Activated CD4-positive, alpha-beta T cell treated with anti-CD3 and anti-CD28 coated beads, Interleukin-2, Interleukin-4, amounts not matched to agents 100 ng/mL and 50 ng/mL, durations not matched to agents 16 hours and 8 hours (primary cell): ENCODE measurements around the gene LRRC10B.

ENCODE experiments used
- DNase-seq: peaks from one replicate; pipeline ENCODE4 v3.0.0-alpha.2; 2020; ENCODE audit warnings: low spot score

The LRRC10B gene

DNA sequence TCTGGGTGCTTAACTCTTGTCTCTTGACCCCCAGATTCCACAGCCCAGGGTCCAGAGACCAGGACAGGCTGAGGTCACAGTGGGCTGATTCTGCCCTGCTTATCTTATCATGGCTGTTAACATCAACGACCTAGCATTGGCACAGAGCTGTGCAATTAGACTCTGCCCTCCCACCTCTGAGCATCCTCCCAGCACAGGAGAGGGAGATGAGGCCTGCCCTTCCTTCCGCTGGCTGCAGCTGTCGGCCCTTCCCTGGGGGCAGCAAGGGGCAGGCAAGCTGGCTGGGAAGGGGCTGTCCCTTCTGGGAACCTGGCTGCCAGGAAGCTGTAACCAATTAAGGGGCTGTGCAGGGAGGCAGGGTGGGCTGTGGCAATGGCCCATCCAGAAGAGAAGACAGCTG, 22.5 kb downstream of the LRRC10B start:
- DNase-seq: no peak

DNA sequence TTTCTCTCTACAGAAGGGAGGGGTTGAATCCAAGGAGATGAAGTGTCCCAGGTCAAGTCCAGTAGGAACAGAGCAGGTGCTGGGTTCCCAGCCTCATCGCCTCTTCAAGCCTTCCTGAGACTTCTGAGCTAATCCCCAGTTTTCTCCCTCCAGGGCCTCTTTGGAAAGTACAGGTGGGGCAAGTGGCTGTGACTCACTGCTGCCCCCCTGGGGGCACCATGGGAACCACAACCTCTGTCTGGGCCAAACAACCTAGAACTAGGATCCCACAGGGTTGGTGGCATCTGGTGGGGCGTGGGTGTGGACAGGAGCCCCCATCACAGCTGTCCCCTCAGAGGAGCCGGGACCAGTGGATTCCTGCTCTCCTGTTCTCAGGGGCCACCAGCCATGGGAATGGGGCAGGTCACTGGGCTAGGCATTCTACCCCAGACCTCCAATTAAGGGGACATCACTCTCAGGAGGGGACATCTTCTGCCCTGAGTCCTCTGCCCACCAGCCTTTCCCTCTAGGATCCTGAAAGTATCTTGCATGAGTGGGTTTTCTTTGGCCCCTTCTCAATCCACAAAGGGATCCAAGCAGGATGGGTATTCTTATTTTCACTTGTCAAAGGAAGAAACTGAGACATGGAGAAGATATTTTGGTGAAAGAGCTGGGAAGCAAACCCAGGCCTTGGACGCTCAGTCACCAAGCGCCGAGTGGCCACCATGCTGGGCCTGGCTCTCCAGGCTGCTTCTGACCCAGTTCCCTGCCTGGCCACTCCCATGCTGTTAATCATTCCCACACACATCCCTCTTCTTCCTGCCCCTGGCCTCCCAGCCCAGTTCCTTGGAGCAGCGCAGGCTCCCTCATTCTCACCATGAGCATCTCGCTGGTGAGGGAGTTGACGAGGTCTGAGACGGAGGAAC, 23.8 kb downstream of the LRRC10B start:
- peak; percentile 46 for DNase-seq

DNA sequence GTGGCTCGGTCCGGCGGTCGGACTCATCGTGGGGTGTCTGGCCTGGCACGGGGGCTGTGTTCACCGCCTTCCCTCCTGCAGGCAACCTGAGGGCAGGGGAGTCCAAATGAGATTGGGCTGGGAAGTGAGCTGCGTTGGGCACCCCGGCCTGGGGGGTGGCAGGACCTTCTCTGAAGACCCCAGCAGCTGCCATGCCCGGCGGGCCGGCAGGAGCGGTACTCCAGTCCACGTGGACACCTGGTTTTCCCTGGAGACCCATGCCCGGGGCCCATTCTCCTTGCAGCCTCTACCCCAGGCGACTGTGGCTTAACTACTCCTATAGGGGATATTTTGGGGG, 24.5 kb downstream of the LRRC10B start:
- DNase-seq: no peak

DNA sequence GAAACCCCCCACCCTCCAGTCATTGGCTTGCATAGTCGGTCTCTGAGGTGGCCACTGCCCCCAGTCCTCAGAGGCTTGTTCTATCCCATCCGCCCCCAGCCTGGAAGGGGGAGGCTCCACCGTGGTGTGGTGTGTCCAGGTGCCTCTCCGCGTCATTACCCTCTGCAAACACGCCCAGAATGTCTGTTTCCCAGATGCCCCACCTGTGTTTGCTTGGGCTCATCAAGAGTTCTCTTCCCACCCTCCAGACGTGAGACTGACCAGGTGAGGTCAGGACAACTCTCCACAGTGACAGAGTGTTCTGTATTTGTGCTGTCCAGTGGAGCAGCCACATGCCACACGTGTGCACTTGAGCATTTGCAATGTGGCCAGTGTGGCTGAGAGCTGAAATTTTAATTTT, 24.9 kb downstream of the LRRC10B start:
- no peak for DNase-seq

DNA sequence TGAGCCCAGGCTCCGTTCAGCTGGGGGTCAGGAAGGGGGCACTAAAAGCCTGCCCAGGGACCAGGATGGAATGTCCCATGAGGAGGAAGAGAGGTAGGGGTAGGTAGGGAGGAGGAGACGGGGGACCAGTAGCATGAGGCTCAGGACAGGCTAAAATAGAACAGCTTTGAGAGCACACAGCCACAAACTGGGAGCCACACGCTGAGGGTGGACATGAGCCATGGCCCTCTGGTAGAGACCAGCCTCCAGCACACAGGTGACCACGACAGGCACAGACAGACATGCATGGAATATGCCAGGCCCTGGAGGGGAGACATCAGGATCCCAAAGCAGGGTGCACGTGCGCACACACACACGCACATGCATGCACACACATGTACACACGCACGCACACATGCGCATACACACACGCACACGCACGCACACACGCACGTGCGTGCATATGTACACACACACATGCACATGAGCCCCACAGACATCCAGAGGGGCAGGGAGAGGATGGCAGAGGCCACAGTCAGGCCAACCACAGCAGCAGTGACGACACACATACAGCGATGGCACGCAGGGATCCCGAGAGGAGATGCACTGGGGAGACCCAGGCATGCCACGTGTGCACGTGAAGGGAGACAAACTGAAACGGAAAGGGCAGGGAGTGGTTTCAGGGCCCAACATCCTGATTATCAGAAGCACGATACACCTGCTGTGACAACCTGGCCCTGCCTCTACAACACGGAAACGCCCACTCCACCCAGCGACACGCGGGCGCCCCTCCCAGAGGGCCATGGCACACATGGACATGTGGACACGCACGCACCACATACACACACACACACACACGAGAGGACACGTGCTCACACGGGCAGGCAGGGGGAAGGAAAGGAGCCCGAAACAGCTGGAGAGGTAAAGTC, 25.7 kb downstream of the LRRC10B start:
- DNase-seq: no peak

DNA sequence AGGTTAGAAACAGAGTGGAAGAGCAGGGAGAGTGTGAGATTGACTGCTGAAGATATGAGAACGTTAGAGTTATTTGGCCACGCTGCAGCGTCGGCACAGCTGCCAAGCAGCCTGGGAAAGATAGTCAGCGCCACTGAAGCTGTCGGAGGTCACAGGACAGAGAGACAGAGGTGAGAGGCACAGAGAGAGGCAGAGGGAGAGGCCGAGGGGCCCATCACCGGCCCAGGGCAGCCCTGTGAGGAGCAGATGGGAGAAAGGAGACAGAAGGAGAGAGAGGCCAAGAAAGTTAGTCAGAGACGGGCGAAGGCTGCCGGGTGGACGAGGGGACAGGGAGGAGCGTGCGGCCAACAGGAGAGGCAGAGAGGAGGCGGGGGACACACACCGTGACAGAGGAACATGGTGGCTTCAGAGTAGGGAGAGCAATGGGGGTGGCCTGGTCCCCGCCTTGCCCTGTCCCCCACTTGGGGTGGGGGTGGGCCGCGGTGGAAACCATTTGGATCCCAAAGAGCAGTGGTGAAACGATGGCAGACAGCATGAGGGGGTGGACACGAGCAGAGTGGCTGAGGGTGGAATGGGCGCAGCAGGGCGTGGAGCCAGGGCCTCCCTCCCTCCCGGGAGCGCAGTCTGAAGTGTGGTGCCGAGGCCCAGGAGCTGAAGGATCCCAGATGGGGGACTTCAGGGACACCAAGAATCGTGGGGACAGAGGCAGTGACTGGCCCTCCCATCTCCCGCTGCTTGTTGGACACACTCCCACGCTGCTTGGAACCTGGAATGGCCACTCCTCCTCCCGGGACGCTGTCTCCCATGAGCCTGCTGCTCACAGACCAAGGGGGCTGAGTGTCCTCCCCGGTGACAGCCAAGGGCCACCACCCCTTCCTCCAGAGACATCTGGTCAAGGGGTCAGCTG, 26.6 kb downstream of the LRRC10B start:
- no peak for DNase-seq

DNA sequence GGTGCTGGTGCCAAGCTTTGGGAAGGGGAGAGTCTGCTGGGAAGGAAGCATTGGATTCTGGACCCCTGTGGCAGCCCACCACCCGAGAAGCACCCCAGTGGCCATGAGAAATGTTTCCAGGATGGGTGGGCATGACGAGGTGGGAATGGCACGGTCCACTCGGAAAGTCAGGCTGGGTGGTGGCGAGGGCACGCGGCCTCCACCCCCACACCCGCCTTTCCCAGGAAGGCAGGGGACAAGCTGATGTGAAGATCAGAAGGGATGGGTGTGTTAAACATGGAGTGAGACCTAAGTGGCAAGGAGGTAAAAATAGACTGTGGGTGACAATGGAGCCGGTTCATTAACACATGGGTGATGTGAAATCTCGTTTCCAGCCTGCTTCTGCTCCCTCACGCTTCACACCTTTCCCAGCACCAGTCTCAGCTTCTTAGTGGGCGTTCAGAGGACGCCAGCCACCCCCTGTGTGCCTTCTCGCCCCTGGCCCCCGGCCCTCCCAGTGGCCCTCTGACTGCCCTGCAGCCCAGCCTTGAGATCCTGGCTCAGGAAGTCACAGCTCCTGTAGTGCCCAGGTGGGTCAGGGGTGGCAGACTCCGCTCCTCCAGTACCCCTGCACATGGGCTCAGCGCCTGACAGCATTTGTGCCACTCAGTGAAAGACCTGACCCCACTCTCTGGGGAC, 27.6 kb downstream of the LRRC10B start:
- DNase-seq: no peak

DNA sequence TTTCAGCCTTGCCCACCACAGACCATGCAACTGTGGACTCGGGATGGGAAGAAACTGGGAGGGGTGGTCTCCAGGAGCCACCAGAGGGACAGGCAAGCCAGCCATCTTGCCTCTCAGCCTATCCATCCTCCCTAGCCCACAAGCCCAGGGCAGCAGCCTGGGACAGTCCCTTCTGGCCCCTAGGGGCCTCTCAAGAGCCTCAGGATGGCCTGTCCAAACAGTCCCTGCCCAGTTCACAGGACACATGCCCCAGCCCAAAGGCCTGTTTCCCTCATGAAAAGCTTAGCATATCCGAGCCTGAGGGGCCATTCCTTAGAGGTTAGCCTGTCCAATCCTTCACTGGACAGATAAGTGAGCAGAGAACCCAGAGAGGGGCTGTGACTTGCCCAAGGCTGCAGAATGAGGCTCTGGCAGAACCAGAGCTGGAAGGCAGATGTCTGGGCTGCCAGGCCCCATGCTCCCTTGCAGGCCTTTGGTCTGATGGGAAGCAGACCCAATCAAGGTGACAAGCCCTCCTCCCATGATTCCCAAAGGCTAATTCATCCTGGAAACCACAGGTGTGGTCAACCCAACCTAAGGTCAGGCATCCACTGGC, 28.2 kb downstream of the LRRC10B start:
- DNase-seq: no peak

DNA sequence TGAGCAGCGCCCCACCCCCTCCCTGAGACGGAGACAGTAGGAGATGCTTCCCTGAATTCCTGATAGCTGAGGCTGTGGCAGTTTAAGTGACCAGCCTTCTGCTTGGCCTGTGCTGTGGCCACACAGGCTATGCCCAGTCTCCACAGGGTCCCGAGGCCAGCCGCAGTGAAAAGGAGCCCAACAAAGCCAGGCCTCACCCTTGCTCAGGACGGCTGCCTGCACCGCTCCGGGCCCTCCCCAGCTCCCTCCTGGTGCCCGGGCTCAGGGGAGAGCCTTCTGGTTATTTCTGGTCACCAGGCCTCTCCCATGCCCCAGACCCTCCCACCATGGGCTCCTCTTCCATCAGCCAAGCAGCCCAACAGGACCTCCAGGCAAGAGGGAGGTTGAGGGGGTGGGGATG, 28.8 kb downstream of the LRRC10B start:
- no peak for DNase-seq

DNA sequence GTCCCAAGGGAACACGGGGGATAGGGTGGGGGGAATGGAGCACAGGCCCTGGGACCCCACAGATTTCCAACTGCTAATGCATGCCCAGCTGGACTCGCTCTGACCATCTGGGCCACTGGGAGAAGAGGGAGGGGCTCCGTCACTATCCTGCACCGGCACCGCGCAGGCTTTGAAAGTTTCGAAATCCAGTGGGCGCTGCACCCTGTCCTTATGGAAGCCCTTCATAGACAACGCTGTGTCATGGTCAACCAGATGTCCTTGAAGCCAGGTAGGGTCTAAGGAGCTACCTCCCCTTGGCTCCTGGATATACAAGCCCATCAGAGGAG, 30.1 kb downstream of the LRRC10B start:
- DNase-seq: no peak

DNA sequence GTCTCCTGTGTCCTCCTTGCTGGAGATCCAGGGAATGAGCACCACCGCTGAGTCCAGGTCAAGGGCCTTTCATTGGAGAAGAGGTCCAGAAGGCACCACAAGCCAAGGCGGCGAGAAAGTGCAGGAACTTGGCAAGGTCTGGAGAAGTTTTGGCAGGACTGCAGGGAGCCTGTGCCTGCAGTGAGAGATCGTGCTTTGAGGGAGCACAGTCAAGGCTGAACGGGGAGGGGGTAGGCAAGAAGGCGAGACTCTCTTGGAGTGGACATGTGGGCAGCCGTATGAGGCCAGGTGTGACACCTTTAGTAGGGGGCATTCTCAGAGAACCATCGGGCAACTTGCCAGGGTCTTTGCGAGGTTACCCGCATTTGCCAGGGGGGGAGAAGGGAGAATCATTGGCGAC, 30.5 kb downstream of the LRRC10B start:
- no peak for DNase-seq

DNA sequence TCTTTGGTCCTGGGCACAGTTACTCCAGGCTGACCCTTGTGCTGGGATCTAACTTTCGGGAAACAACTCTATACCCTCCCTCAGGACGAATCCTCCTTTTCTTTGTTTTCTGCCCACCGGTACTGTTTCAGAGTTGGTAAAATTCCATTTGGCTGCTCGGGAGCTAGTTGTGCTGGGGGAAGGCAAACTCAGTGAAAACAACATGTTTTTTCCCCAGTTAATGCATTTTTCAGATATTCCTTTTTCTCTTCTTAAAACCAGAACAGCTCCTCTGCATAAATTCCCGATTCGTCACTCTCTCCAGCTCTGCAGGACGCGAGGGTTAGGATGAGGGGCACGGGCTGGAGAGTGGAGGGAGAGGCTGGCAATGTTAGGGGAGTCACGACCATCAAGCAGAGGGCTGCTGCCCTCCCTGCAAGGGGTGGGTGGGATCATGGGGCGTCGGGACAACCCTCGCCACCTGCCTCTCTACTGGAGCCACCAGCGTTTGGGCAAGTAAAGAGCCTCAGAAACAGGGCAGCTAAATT, 31.3 kb downstream of the LRRC10B start:
- DNase-seq: no peak

DNA sequence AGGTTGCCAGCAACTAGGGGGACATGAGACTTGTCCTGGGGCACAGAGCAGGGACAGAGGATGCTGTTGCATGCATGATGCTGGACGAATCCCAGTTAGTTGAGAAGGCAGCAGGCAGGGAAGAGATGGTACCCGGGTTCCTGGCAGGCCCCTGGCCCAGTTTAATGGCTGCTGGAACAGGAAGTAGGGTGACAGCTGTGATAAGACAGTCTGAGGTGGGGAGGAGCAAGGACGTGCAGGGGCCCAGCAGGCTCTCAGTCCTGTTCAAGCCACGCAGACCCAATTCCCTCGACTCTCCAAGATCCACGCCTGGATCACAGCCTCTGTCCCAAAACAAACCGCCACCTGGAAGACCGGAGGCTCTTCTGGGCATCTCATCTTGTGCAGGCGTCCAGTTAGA, 32.0 kb downstream of the LRRC10B start:
- no peak for DNase-seq

DNA sequence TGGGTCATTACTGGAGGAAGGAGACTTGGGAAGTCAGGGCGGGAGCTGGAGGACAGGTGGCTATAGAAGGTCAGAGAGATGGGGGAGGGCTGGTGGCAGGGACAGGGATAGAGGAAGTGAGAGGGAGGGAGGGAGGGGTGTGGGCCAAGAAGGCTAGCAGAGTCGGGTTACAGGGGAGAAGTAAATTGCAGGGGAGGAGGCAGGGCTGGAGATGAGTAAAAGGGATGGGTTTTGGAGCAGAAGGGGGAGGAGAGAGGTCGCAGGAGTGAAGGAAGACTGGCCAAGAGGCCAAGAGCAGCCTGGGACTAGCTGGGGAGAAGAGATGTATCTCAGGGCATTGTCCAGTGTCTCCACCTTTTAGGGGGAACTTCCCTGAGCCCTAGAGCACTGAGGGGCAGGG, 33.0 kb downstream of the LRRC10B start:
- no peak for DNase-seq

DNA sequence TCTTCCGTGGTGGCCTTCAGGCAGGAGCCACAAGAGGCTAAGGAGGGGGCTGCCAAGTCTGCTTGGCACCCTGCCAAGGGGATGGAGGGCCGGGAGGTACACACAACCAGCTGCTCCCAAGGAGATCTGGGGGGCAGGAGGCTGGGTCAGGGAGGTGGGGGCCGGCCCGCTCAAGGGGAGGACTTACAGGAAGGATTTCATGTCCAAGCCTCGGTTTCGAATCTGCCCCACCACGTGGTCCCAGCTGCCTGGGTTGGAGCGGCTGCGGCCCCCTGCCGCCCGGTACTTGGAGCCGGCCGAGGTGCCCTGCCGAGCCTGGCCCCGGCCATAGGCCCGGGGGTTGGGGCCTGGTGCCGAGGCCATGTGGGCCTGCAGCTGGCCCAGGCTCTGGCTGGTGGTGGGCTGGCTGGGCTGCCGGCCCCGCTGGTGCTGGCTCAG, 33.5 kb downstream of the LRRC10B start:
- no peak for DNase-seq

DNA sequence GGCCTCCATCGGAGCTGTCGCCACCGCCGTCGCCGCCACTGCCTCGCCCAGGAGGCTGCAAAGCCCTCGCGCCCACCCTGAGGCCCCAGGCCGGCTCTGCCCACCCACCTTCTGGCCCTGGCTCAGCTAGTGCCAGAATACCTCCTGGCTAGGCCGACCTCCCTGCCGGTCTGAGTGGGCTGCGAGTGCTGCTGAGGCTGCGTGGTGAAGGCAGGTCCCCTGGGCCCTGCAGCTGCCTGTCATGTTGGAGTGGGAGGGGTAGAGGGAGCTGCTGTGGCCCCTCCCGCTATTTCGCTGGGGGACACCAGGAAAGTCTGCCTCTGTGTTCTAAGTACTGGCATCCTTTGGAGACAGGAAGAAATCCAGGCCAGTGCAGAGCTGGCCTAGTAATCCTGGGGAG, 34.2 kb downstream of the LRRC10B start:
- DNase-seq: no peak

DNA sequence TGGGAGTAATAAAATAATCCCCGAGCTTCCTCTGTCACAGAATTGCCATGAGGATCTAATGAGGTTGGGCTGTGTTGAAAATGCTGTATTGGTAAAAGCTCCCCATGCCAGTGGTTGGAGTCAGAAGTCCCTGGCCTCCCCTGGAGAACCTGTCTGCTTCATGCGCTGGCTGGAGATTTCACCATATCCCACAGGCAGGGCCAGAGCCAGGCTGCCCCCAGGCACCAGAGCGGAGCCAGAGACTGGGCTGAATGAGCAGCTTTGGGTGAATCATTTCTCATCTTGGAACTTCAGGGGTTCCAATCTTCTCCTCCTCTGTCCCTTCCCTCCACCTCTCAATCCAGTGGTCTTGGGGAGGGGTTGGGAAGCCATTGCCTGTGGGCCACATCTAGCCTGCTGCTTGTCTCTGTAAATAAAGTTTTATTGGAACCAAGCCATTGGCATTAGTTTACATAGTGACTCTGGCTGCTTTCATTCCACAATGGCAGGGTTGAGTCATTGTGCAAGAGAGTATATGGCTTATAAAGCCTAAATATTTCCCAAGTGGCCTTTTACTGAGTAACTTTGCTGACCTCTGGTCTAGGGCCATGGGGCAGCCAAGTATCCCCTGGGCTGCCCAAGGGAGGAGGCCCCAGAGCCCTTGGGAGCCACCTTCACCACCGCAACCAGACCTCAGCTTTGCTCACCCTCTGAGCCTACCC, 35.2 kb downstream of the LRRC10B start:
- no peak for DNase-seq

DNA sequence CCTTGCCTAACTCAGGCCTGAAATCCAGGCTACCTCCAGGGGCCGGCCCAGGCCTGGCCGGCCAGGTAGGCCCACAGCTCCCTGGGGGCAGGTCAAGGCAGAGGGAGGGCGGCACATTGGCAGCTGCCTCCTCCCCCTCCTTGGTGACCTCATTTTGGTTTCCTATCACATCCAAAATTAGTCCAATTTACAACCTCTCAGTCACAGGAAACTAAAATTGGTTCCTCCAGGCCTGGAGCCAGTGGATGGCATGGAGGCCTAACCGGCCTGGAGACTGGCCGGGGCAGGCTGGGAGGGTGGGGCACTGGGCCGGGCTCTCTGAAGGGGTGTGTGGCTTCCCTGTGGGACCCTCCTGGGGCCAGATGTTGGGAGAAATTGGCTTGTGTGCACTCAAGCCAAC, 35.9 kb downstream of the LRRC10B start:
- no peak for DNase-seq

DNA sequence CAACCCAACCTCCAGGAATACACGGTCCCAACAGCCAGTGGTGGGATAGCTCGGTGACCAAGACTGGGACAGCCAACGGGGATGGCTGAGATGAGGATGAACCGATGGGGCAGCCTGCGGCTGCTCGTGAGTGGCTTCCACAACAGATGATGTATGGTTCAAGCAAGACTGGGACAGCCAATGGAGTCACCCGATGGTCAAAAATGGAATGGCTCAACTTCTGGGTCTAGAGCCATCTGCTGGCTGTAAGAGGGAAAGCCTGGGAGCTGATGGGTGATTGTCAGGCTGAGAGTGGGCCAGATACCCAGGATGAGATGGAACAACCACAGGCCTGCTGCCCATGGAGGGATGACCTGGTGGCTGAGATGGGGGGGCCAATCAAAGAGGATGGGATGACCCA, 36.8 kb downstream of the LRRC10B start:
- DNase-seq: peak; percentile 6

DNA sequence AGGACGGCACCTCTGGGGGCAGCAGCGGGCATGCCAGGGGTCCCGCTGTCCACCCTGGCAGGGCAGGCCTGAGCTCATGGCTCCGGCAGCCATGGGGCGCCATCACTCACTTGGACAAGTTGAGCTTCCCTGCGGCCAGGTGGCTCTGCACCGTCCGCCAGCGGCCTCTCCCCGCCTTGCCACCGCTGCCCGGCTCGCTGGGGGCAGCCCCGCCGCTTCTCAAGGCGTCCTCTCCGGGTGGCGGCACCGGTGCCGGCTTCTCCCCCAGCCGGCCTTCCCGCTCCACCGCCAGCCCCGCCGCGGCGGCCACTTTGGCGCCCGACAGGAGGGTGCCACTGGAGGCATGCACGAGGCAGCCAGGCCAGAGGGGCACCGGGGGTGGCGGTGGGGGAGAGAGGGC, 37.4 kb downstream of the LRRC10B start:
- no peak for DNase-seq
